NCI-H774 (cell line): ENCODE measurements around the gene IL17RA.
A peak's percentile ranks its signal among the peaks of the same experiment; 100 is the strongest.
"Not testable (repeated sequence)": the region's sequence is repeated elsewhere in the genome, so short reads cannot be mapped to it uniquely, and the experiment has no call there.

Experiments used
- DNase-seq: peaks from one replicate; lab custom pipeline; 2025; lab: John Stamatoyannopoulos, UW

Gene IL17RA

GRCh38 chr22:17120711-17121232 lies 36.0 kb downstream of the IL17RA start:
- peak; percentile 28 for DNase-seq

GRCh38 chr22:17121233-17122195 lies 36.7 kb downstream of the IL17RA start, which contains the start of gene TMEM121B:
Gene TMEM121B, minus strand, starts transcription at chr22:17121360. Its CDS starts 233 bp downstream, at chr22:17121127.
- DNase-seq = peak; percentile 92

- no peak for DNase-seq
Measured at GRCh38 chr22:17130199-17130598, 45.4 kb downstream of the IL17RA start.

GRCh38 chr22:17131686-17132085 lies 46.9 kb downstream of the IL17RA start:
- DNase-seq = peak; percentile 37

- DNase-seq = no peak
Measured at GRCh38 chr22:17132112-17132511, 47.3 kb downstream of the IL17RA start.

GRCh38 chr22:17133137-17133536 lies 48.3 kb downstream of the IL17RA start:
- DNase-seq = no peak

- no peak for DNase-seq
Measured at GRCh38 chr22:17135153-17135760, 50.5 kb downstream of the IL17RA start.

- no peak for DNase-seq
Measured at GRCh38 chr22:17137170-17137569, 52.4 kb downstream of the IL17RA start.

GRCh38 chr22:17137861-17138425 lies 53.1 kb downstream of the IL17RA start:
- DNase-seq = no peak

GRCh38 chr22:17138513-17138912 lies 53.7 kb downstream of the IL17RA start:
- DNase-seq = no peak

- DNase-seq = no peak
Measured at GRCh38 chr22:17140022-17140421, 55.2 kb downstream of the IL17RA start.

- no peak for DNase-seq
Measured at GRCh38 chr22:17140826-17141766, 56.3 kb downstream of the IL17RA start.

- no peak for DNase-seq
Measured at GRCh38 chr22:17143101-17143500, 58.3 kb downstream of the IL17RA start.

GRCh38 chr22:17143826-17144225 lies 59.0 kb downstream of the IL17RA start:
- no peak for DNase-seq

GRCh38 chr22:17145021-17145680 lies 60.4 kb downstream of the IL17RA start:
- DNase-seq = no peak

GRCh38 chr22:17147458-17147857 lies 62.7 kb downstream of the IL17RA start:
- not testable (repeated sequence) for DNase-seq

GRCh38 chr22:17149076-17149815 lies 64.4 kb downstream of the IL17RA start:
- no peak for DNase-seq

GRCh38 chr22:17152340-17152739 lies 67.5 kb downstream of the IL17RA start:
- no peak for DNase-seq

GRCh38 chr22:17152971-17153370 lies 68.2 kb downstream of the IL17RA start:
- no peak for DNase-seq

- DNase-seq = no peak
Measured at GRCh38 chr22:17155941-17156340, 71.1 kb downstream of the IL17RA start.
